PFSK-1 (cell line): ENCODE results near the gene SMYD5.
A peak's percentile ranks its signal among the peaks of the same experiment; 100 is the strongest.

ENCODE experiments used
- FOXP2 ChIP-seq: optimal IDR thresholded peaks from 2 replicates; pipeline ENCODE3; 2011; ENCODE audit warnings: borderline replicate concordance, control low read depth, inconsistent platforms; ENCODE audit not compliant: insufficient read depth; ENCODE audit errors: extremely low read length, extremely low read depth
- POLR2AphosphoS5 ChIP-seq: IDR thresholded peaks from 2 replicates; pipeline ENCODE4 v1.6.1; 2012; ENCODE audit warnings: low read depth, mild to moderate bottlenecking, control low read depth, low read length, moderate library complexity
- SIN3A ChIP-seq: IDR thresholded peaks from 2 replicates; pipeline ENCODE4 v1.6.1; 2012; ENCODE audit warnings: mild to moderate bottlenecking, low read length, moderate library complexity, borderline replicate concordance; ENCODE audit not compliant: insufficient read depth
- TAF1 ChIP-seq: IDR thresholded peaks from 2 replicates; pipeline ENCODE4 v1.6.1; 2012; ENCODE audit warnings: low read length, control low read depth, borderline replicate concordance; ENCODE audit not compliant: insufficient read depth
- TF ChIP-seq, protein P1 (sequence below), 2 experiments: IDR thresholded peaks; 2 replicates each; pipeline versions ENCODE4 v1.6.1 to v1.8.0; 2011 to 2012; ENCODE audit warnings: low read depth in 2 of 2, low read length in 2 of 2, control low read depth in 1 of 2, inconsistent platforms in 1 of 2, mild to moderate bottlenecking in 1 of 2, moderate library complexity in 1 of 2; ENCODE audit not compliant: insufficient read depth in 1 of 2

Gene SMYD5

GRCh38 chr2:73257021-73257420, 43.0 kb downstream of the SMYD5 start:
- TF ChIP-seq, protein P1, sequence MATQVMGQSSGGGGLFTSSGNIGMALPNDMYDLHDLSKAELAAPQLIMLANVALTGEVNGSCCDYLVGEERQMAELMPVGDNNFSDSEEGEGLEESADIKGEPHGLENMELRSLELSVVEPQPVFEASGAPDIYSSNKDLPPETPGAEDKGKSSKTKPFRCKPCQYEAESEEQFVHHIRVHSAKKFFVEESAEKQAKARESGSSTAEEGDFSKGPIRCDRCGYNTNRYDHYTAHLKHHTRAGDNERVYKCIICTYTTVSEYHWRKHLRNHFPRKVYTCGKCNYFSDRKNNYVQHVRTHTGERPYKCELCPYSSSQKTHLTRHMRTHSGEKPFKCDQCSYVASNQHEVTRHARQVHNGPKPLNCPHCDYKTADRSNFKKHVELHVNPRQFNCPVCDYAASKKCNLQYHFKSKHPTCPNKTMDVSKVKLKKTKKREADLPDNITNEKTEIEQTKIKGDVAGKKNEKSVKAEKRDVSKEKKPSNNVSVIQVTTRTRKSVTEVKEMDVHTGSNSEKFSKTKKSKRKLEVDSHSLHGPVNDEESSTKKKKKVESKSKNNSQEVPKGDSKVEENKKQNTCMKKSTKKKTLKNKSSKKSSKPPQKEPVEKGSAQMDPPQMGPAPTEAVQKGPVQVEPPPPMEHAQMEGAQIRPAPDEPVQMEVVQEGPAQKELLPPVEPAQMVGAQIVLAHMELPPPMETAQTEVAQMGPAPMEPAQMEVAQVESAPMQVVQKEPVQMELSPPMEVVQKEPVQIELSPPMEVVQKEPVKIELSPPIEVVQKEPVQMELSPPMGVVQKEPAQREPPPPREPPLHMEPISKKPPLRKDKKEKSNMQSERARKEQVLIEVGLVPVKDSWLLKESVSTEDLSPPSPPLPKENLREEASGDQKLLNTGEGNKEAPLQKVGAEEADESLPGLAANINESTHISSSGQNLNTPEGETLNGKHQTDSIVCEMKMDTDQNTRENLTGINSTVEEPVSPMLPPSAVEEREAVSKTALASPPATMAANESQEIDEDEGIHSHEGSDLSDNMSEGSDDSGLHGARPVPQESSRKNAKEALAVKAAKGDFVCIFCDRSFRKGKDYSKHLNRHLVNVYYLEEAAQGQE (IDR thresholded peaks at IDR 0.05; ENCODE audit: insufficient read depth in 1 of 2, low read depth in 2 of 2, low read length in 2 of 2) = no peak
- no peak for TF ChIP-seq POLR2AphosphoS5

- no peak for TF ChIP-seq TAF1
- TF ChIP-seq, protein P1 (IDR thresholded peaks at IDR 0.05; ENCODE audit: insufficient read depth in 1 of 2, low read depth in 2 of 2, low read length in 2 of 2) = 0 out of 4 replicates have a peak, but pooled peaks of 1 of the 2 experiments have one; percentile 13
Observed at GRCh38 chr2:73257425-73258125, 43.5 kb downstream of the SMYD5 start.

- TF ChIP-seq, protein P1 (IDR thresholded peaks at IDR 0.05; ENCODE audit: insufficient read depth in 1 of 2, low read depth in 2 of 2, low read length in 2 of 2) = no peak
- no peak for TF ChIP-seq FOXP2
Observed at GRCh38 chr2:73258186-73258912, 44.3 kb downstream of the SMYD5 start.

GRCh38 chr2:73258913-73259215, 44.8 kb downstream of the SMYD5 start:
- TF ChIP-seq FOXP2 = no peak
- TF ChIP-seq, protein P1 (IDR thresholded peaks at IDR 0.05; ENCODE audit: insufficient read depth in 1 of 2, low read depth in 2 of 2, low read length in 2 of 2) = no peak
- TF ChIP-seq POLR2AphosphoS5 = no peak
- no peak for TF ChIP-seq SIN3A
- TF ChIP-seq TAF1 = no peak

DNA sequence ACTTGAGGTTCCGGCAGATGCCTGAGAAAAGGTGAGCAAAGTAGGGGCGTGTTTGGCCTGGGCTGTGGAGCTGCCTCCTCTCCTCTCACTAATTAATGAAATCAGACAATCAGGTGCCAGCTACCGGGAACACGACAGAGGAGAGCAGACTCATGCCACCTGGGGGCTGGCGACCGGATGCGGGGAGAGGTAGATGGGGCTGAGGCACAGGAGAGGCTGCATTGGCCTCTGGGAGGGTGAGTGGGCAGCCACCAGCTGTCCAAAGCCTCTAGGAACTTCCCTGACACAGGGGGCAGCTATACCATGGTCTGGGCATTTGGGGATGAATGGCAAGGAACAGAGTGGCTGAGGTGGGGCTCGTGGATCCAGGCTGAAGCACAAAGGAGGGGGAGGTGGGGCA, 45.2 kb downstream of the SMYD5 start:
- TF ChIP-seq FOXP2 (no peak), TAF1 (no peak), SIN3A (no peak), POLR2AphosphoS5 (no peak)
- TF ChIP-seq, protein P1 (IDR thresholded peaks at IDR 0.05; ENCODE audit: insufficient read depth in 1 of 2, low read depth in 2 of 2, low read length in 2 of 2) = no peak
